ENCODE data around the gene EPHA7. TPM values are rescaled to one million over a fixed set of nuclear protein-coding genes. Genes with fewer than 3 reads are reported as not detected.

EPHA7 gene
- total and polyA plus RNA-seq, 2 of the 4 experiments (the other 2 are of a cell fraction): not detected

GRCh38 chr6:93412452-93412851 lies 6.9 kb downstream of the EPHA7 start:
- Histone ChIP-seq H3K9me3 (ENCODE audit: control insufficient read depth, insufficient read depth, low read length) (no peaks in the 10 kb centered on the region), H2BK120ac (ENCODE audit: low read depth, low read length) (no peak overlapping the region), H3K56ac (ENCODE audit: extremely low read depth, insufficient read depth, low read length) (no peak overlapping the region), H4K20me1 (ENCODE audit: insufficient read depth, low read length) (no peaks in the 10 kb centered on the region), H3K4ac (ENCODE audit: low read depth, low read length) (no peak overlapping the region), H2BK15ac (ENCODE audit: low read depth, low read length) (no peak overlapping the region), H3K27me3 (ENCODE audit: control insufficient read depth, insufficient read depth, low read length) (peaks cover 12% of the 10 kb centered on the region), H3K23ac (ENCODE audit: low read depth, low read length) (no peak overlapping the region), H2BK20ac (ENCODE audit: low read depth, low read length) (no peak overlapping the region), H3K9ac (ENCODE audit: low read depth, low read length) (no peak overlapping the region), H2AK5ac (ENCODE audit: low read depth, low read length) (no peak overlapping the region), H3K4me3 (ENCODE audit: insufficient read depth, low read depth, low read length) (no peak overlapping the region), H4K91ac (ENCODE audit: insufficient read depth, low read depth, low read length) (no peak overlapping the region), H2AFZ (replicated peaks; ENCODE audit: low read length, poor library complexity) (no peak overlapping the region), H3K27ac (ENCODE audit: insufficient read depth, low read length) (no peak overlapping the region), H2BK5ac (ENCODE audit: low read depth, low read length, poor library complexity, severe bottlenecking) (no peak overlapping the region), H3K4me2 (ENCODE audit: low read depth, low read length) (no peak overlapping the region), H3K18ac (ENCODE audit: low read depth, low read length) (no peak overlapping the region), H3K9me1 (ENCODE audit: insufficient read depth, low read length) (no peaks in the 10 kb centered on the region), H3K36me3 (ENCODE audit: control insufficient read depth, insufficient read depth, low read length) (no peaks in the 10 kb centered on the region), H4K8ac (ENCODE audit: low read depth in 2 of 2, low read length in 2 of 2) (no peak overlapping the region), H3K79me1 (ENCODE audit: low read depth in 1 of 2, low read length in 2 of 2) (no peaks in the 10 kb centered on the region), H4K5ac (ENCODE audit: low read depth, low read length) (no peak overlapping the region), H3K4me1 (ENCODE audit: control insufficient read depth, insufficient read depth, low read length) (no peaks in the 10 kb centered on the region; the same call in 1 of the 2 replicates), H2AK9ac (replicated peaks; ENCODE audit: low read depth, low read length, poor library complexity) (no peak overlapping the region), H3K14ac (replicated peaks; ENCODE audit: low read depth, low read length) (no peak overlapping the region)
- no peak for DNase-seq
- CTCF ChIA-PET: no interaction called here
- ATAC-seq (ENCODE audit: low read depth): no peak
- BruUV-seq (replicated peaks): no TSS peak
- dilution Hi-C loops (cut with HindIII; ENCODE audit: low sequenced_read_pairs, unreplicated experiment) (no loop called here), intact Hi-C loops (cut with micrococcal nuclease) (loop anchor here (10.0 kb wide), 1 partner anchor 1978 kb away; no protein-coding TSS in a partner anchor), in situ Hi-C loops (cut with MboI; ENCODE audit: low sequenced_read_pairs) (no loop called here)
- POLR2A ChIA-PET (ENCODE audit: unreplicated experiment): no interaction called here
- TF ChIP-seq FOS (IDR thresholded peaks at IDR 0.05; ENCODE audit: low read depth, low read length): no peak
- no peak for TF ChIP-seq MAZ (IDR thresholded peaks at IDR 0.05; ENCODE audit: borderline replicate concordance, low read depth, low read length)
- TF ChIP-seq CHD1 (IDR thresholded peaks at IDR 0.05; ENCODE audit: low read depth, low read length): no peak
- TF ChIP-seq RFX5 (IDR thresholded peaks at IDR 0.05; ENCODE audit: low read depth, low read length): no peak
- no peak for TF ChIP-seq MXI1 (IDR thresholded peaks at IDR 0.05; ENCODE audit: borderline replicate concordance, low read depth, low read length)
- TF ChIP-seq MAFK (IDR thresholded peaks at IDR 0.05; ENCODE audit: low read depth, low read length): no peak
- no peak for TF ChIP-seq POLR2A (IDR thresholded peaks at IDR 0.05; ENCODE audit: low read depth, low read length)
- TF ChIP-seq NFE2L2 (IDR thresholded peaks at IDR 0.05; ENCODE audit: low read depth, low read length): no peak
- no peak for TF ChIP-seq CEBPB (IDR thresholded peaks at IDR 0.05; ENCODE audit: low read depth, low read length)
- TF ChIP-seq BHLHE40 (IDR thresholded peaks at IDR 0.05; ENCODE audit: low read depth, low read length): no peak
- no peak for TF ChIP-seq CTCF (conservative IDR thresholded peaks at IDR 0.05; ENCODE audit: low read depth, low read length)
- no peak for TF ChIP-seq SMC3 (IDR thresholded peaks at IDR 0.05; ENCODE audit: low read depth, low read length)
